Natural killer cell (primary cell): ENCODE data around the gene ATRX. TPM values are rescaled to one million over a fixed set of nuclear protein-coding genes. Genes with fewer than 3 reads are reported as not detected.
A peak's percentile ranks its signal among the peaks of the same experiment; 100 is the strongest.

Experiments used
- ATAC-seq, 3 donors: fragments of 150-1000 bp in 2 of 3; fragments of 200-7000 bp in 1 of 3; cut with Tn5 transposase; 1 replicate in 1 of 3; 2 replicates in 2 of 3; pipeline ENCODE4 v1.10.0; 2021; ENCODE audit warnings: mild to moderate bottlenecking in 2 of 3, moderate library complexity in 2 of 3
- DNase-seq, 2 donors: peaks; one replicate each; pipeline versions ENCODE4 v3.0.0 to v3.0.0-alpha.2; 2013 to 2021; ENCODE audit warnings: mixed read lengths in 1 of 2
- H3K27ac ChIP-seq: one replicate; pipeline ENCODE4 v1.5.1; 2013; ENCODE audit warnings: mild to moderate bottlenecking, low read length
- H3K27me3 ChIP-seq: one replicate; pipeline ENCODE4 v1.6.1; 2013; ENCODE audit warnings: low read length; ENCODE audit not compliant: control insufficient read depth, insufficient read depth
- H3K36me3 ChIP-seq: one replicate; pipeline ENCODE4 v1.6.1; 2013; ENCODE audit warnings: low read length; ENCODE audit not compliant: control insufficient read depth, insufficient read depth
- H3K4me1 ChIP-seq: one replicate; pipeline ENCODE4 v1.6.1; 2013; ENCODE audit warnings: low read length; ENCODE audit not compliant: control insufficient read depth, insufficient read depth
- H3K4me3 ChIP-seq: one replicate; pipeline ENCODE4 v1.5.1; 2013; ENCODE audit warnings: low read length
- H3K9me3 ChIP-seq: one replicate; pipeline ENCODE4 v1.6.1; 2013; ENCODE audit warnings: low read length; ENCODE audit not compliant: control insufficient read depth, insufficient read depth
- H3K27ac Mint-ChIP-seq, 2 donors: one replicate each; pipeline ENCODE4 v1.8.0; 2022; ENCODE audit warnings: mild to moderate bottlenecking in 2 of 2, mixed read lengths in 2 of 2, moderate library complexity in 1 of 2
- H3K27me3 Mint-ChIP-seq, 2 donors: one replicate each; pipeline ENCODE4 v1.8.0; 2022; ENCODE audit warnings: low read depth in 2 of 2, mixed read lengths in 2 of 2
- H3K36me3 Mint-ChIP-seq: one replicate; pipeline ENCODE4 v1.8.0; 2022; ENCODE audit warnings: mixed read lengths
- H3K4me1 Mint-ChIP-seq, 2 donors: one replicate each; pipeline ENCODE4 v1.8.0; 2022; ENCODE audit warnings: mixed read lengths in 2 of 2
- H3K4me3 Mint-ChIP-seq: one replicate; pipeline ENCODE4 v1.8.0; 2022; ENCODE audit warnings: mild to moderate bottlenecking, moderate library complexity, mixed read lengths
- H3K9me3 Mint-ChIP-seq, 2 donors: one replicate each; pipeline ENCODE4 v1.8.0; 2022; ENCODE audit warnings: mixed read lengths in 2 of 2
- CTCF ChIP-seq: fragments of 200-600 bp; IDR thresholded peaks from one replicate; pipeline ENCODE4 v1.8.0; 2022; ENCODE audit warnings: antibody characterized with exemption
- WGBS: methylation state at CpG from one replicate; pipeline ENCODE4 v1.1.7; 2013; ENCODE audit warnings: missing lambda C conversion rate; ENCODE audit not compliant: insufficient coverage; 5-methylcytosine and 5-hydroxymethylcytosine counted together
- intact Hi-C: fragments of 100-400 bp; cut with micrococcal nuclease; formaldehyde crosslinking; loops from one replicate; pipeline ENCODE4 v1.14.2; 2022
- total RNA-seq, 4 donors: library from RNA; stranded (reverse); fragments of 120-200 nt in 1 of 4; gene quantifications; one replicate each; pipeline versions ENCODE4 v1.2.3 to v1.2.4, GENCODE V29; 2013 to 2022

The ATRX gene
- total RNA-seq, 3 donors from 2014 or later (not counting 1 experiment from before 2014, with no cell fraction given): 136 to 162 (median 159) TPM

DNA sequence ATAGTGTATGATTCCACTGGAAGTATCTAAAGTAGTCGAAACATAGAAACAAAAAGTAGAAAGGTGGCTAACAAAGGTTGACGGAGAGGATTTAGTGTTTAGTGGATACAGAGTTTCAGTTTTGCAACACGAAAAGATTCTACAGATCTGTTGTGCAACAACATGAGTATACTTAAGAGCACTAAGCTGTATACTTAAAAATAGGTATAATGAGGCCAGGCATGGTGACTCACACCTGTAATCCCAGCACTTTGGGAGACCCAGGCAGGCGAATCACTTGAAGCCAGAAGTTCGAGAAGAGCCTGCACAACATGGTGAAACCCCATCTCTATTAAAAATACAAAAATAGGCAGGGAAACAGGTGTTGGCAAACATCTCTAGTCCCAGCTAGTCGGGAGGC is 7.9 kb upstream of the ATRX start:
- DNase-seq: no peak
- Histone ChIP-seq H3K36me3 (no peaks in the 10 kb centered on the region), H3K27ac (no peak overlapping the region), H3K4me1 (no peaks in the 10 kb centered on the region), H3K4me3 (no peak overlapping the region), H3K27me3 (no peaks in the 10 kb centered on the region), H3K9me3 (no peaks in the 10 kb centered on the region)
- 90% methylated on average over 3 of the region's 6 CpGs for WGBS
- no peak overlapping the region for H3K27ac Mint-ChIP-seq
- no peak overlapping the region for H3K4me3 Mint-ChIP-seq
- ATAC-seq: no peak
- intact Hi-C loops: no loop called here
- no peaks in the 10 kb centered on the region for H3K4me1 Mint-ChIP-seq
- TF ChIP-seq CTCF: no peak
- no peaks in the 10 kb centered on the region for H3K27me3 Mint-ChIP-seq
- H3K36me3 Mint-ChIP-seq: no peaks in the 10 kb centered on the region
- H3K9me3 Mint-ChIP-seq: no peaks in the 10 kb centered on the region

DNA sequence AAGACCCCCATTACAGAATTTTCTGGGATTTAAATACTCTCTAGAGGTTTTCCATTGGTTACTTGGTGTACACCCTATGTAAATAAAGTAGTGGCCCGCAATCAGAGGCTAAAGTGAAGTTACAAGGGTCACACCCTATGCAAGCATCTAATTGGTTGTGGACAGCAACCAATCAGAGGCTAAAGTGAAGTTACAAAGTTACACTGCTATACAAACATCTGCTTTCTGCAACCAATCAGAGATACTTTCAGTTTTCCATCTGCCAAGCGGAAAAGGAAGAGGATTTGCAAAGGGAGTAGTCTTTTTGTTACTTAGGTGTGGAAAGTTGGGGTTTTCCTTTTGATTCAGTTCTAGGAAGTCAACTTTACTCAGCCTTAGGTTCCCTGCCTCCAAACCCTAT is 2.0 kb upstream of the ATRX start:
- peak in 1 of 3 donors; percentile 22 for ATAC-seq

DNA sequence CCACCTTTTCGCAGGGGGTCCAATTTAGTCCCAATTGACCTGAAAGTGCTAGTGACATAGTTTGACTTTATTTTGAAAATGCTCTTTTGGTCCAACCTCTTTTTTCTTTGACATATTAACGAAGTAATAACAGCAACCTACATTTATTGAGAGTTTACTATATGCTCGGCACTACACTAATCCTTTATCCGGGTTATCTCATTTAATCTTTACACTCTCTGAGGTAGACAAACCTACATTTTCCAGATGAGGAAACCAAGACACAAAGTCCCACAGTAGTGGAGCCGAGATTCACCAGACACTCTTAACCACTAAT is 307 bp upstream of the ATRX start:
- no peak for TF ChIP-seq CTCF
- intact Hi-C loops: loop anchor here (2.0 kb wide), 1 partner anchor 112 kb away; the partner anchor contains the start of gene COX7B
- H3K4me3 ChIP-seq: peak overlapping the region; percentile 95
- Mint-ChIP-seq H3K4me1 (peaks cover 29 to 37% of the 10 kb centered on the region in 2 donors), H3K27me3 (no peaks in the 10 kb centered on the region), H3K9me3 (no peaks in the 10 kb centered on the region), H3K4me3 (peak overlapping the region; percentile 100), H3K27ac (peak overlapping the region; percentile 97 to 100), H3K36me3 (peaks cover 6% of the 10 kb centered on the region)
- H3K9me3 ChIP-seq: no peaks in the 10 kb centered on the region
- peaks cover 21% of the 10 kb centered on the region for H3K4me1 ChIP-seq
- ATAC-seq: peak; percentile 3 to 15 (median 10)
- no peaks in the 10 kb centered on the region for H3K36me3 ChIP-seq
- H3K27me3 ChIP-seq: no peaks in the 10 kb centered on the region
- WGBS: 0% methylated on average over 4 of the region's 5 CpGs
- H3K27ac ChIP-seq: peak overlapping the region; percentile 99
- no peak for DNase-seq

More for the DNA sequence above, 2.0 kb upstream of the ATRX start:
- peak overlapping the region; percentile 97 to 100 for H3K27ac Mint-ChIP-seq
- no peaks in the 10 kb centered on the region for H3K36me3 ChIP-seq
- peak in 1 of 2 donors; percentile 69 for DNase-seq
- H3K4me3 ChIP-seq: peak overlapping the region; percentile 34
- peaks cover 6% of the 10 kb centered on the region for H3K36me3 Mint-ChIP-seq
- peaks cover 29 to 32% of the 10 kb centered on the region in 2 donors for H3K4me1 Mint-ChIP-seq
- H3K9me3 Mint-ChIP-seq: no peaks in the 10 kb centered on the region
- H3K27me3 ChIP-seq: no peaks in the 10 kb centered on the region
- peaks cover 16% of the 10 kb centered on the region for H3K4me1 ChIP-seq
- 0% methylated on average over 1 of the region's 2 CpGs for WGBS
- no peaks in the 10 kb centered on the region for H3K27me3 Mint-ChIP-seq
- H3K9me3 ChIP-seq: no peaks in the 10 kb centered on the region
- H3K4me3 Mint-ChIP-seq: peak overlapping the region; percentile 66
- TF ChIP-seq CTCF: no peak
- intact Hi-C loops: no loop called here
- H3K27ac ChIP-seq: peak overlapping the region; percentile 60

DNA sequence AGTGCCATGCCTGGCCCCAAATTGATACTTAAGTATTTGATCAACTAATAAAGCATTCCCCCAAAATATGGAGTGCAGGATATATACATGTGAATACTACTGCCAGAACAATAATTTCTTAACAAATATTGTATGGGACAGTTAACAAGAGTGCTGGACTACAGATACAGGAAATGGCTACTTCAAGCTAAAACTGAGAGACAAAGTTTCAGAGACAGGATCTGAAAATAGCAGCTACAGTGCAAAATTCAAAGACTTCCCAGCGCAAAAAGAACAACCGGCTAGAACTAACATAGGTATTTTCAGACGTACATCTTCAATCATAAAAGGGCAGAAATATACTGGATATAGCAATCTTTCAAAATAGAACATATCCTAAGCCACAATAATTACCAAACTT is 6.3 kb downstream of the ATRX start:
- WGBS: 33% methylated on average over 2 of the region's 3 CpGs
- H3K36me3 Mint-ChIP-seq: no peaks in the 10 kb centered on the region
- H3K4me1 Mint-ChIP-seq: peaks cover 26 to 33% of the 10 kb centered on the region in 2 donors
- H3K4me1 ChIP-seq: peaks cover 14% of the 10 kb centered on the region
- no peaks in the 10 kb centered on the region for H3K27me3 ChIP-seq
- DNase-seq (no peak), ATAC-seq (no peak)
- H3K27ac Mint-ChIP-seq: peak overlapping the region; percentile 5 to 70
- H3K9me3 ChIP-seq: no peaks in the 10 kb centered on the region
- no peak overlapping the region for H3K4me3 Mint-ChIP-seq
- no peak for TF ChIP-seq CTCF
- no peak overlapping the region for H3K4me3 ChIP-seq
- no peaks in the 10 kb centered on the region for H3K36me3 ChIP-seq
- no peaks in the 10 kb centered on the region for H3K27me3 Mint-ChIP-seq
- intact Hi-C loops: no loop called here
- H3K9me3 Mint-ChIP-seq: no peaks in the 10 kb centered on the region
- no peak overlapping the region for H3K27ac ChIP-seq
